Activated CD4-positive, alpha-beta T cell treated with anti-CD3 and anti-CD28 coated beads, Interleukin-2, amount 50 U/mL, for 24 hours (primary cell): Measurements from ENCODE around the gene ZNF223.

Experiments
- DNase-seq, 2 donors: peaks; one replicate each; pipeline ENCODE4 v3.0.0-alpha.2; 2020; ENCODE audit warnings: low read depth in 1 of 2, low spot score in 1 of 2

The ZNF223 gene

GRCh38 chr19:44051650-44052402 is at the start of gene ZNF223:
ZNF223 (plus strand) TSS chr19:44052036; CDS start chr19:44055177, 3,141 bp downstream.
- DNase-seq: peak; percentile 38 to 70

- no peak for DNase-seq
Measured at GRCh38 chr19:44002212-44002565, 49.6 kb upstream of the ZNF223 start.

GRCh38 chr19:44002566-44003460 is 49.0 kb upstream of the ZNF223 start, which contains the start of gene ZNF230:
ZNF230 (plus strand) TSS chr19:44002957; CDS start chr19:44007079, 4,122 bp downstream.
- peak; percentile 42 to 84 for DNase-seq

- no peak for DNase-seq
Measured at GRCh38 chr19:44003461-44004009, 48.3 kb upstream of the ZNF223 start.

- DNase-seq: no peak
Measured at GRCh38 chr19:44005973-44006372, 45.9 kb upstream of the ZNF223 start.

- no peak for DNase-seq
Measured at GRCh38 chr19:44007473-44007872, 44.4 kb upstream of the ZNF223 start.

- DNase-seq: no peak
Measured at GRCh38 chr19:44010468-44010867, 41.4 kb upstream of the ZNF223 start.

GRCh38 chr19:44019498-44019897 is 32.3 kb upstream of the ZNF223 start:
- DNase-seq: no peak

- DNase-seq: no peak
Measured at GRCh38 chr19:44021221-44021620, 30.6 kb upstream of the ZNF223 start.

GRCh38 chr19:44024900-44025216 is 27.0 kb upstream of the ZNF223 start:
- DNase-seq: no peak

- peak; percentile 54 to 76 for DNase-seq
Measured at GRCh38 chr19:44025217-44025936, 26.5 kb upstream of the ZNF223 start, which contains the start of gene ZNF222. ZNF222 (plus strand) TSS chr19:44025379; CDS start chr19:44025437, 58 bp downstream.

GRCh38 chr19:44026622-44027021 is 25.2 kb upstream of the ZNF223 start:
- no peak for DNase-seq

- no peak for DNase-seq
Measured at GRCh38 chr19:44032001-44032610, 19.7 kb upstream of the ZNF223 start.

GRCh38 chr19:44042147-44042546 is 9.7 kb upstream of the ZNF223 start:
- no peak for DNase-seq

GRCh38 chr19:44050740-44051649 is 841 bp upstream of the ZNF223 start:
- peak in 1 of 2 donors; percentile 2 for DNase-seq

GRCh38 chr19:44055870-44056269 is 4.0 kb downstream of the ZNF223 start:
- no peak for DNase-seq

- no peak for DNase-seq
Measured at GRCh38 chr19:44059229-44059628, 7.4 kb downstream of the ZNF223 start.

GRCh38 chr19:44061038-44061437 is 9.2 kb downstream of the ZNF223 start:
- DNase-seq: no peak

- no peak for DNase-seq
Measured at GRCh38 chr19:44066305-44066704, 14.5 kb downstream of the ZNF223 start.

GRCh38 chr19:44069415-44069814 is 17.6 kb downstream of the ZNF223 start:
- DNase-seq: no peak
